Keratinocyte (primary cell): ENCODE data around the gene PLCG2. TPM values are rescaled to one million over a fixed set of nuclear protein-coding genes. Genes with fewer than 3 reads are reported as not detected.
"Not testable (repeated sequence)": the region's sequence is repeated elsewhere in the genome, so short reads cannot be mapped to it uniquely, and the experiment has no call there.

Experiments
- DNase-seq: peaks from one replicate; pipeline ENCODE4 v3.0.0-alpha.2; 2011; ENCODE audit warnings: low read depth, missing footprints, low spot score
- FAIRE-seq: peaks from 2 replicates; lab custom pipeline; 2011; peaks lifted over from hg19 to GRCh38; lab: Jason Lieb, UNC
- H2AFZ ChIP-seq: 2 replicates; pipeline ENCODE4 v1.6.0; 2012; ENCODE audit warnings: low read length, control low read depth, inconsistent platforms; ENCODE audit not compliant: control insufficient read depth
- H3K27ac ChIP-seq: 2 replicates; pipeline ENCODE4 v1.5.1; 2011; ENCODE audit warnings: low read length; ENCODE audit not compliant: control insufficient read depth, insufficient read depth
- H3K27me3 ChIP-seq: 3 replicates; pipeline ENCODE4 v1.6.0; 2011; ENCODE audit warnings: low read length; ENCODE audit not compliant: control insufficient read depth, insufficient read depth; ENCODE audit errors: extremely low read depth
- H3K36me3 ChIP-seq, 2 experiments: 2 replicates in 1 of 2; 3 replicates in 1 of 2; pipeline ENCODE4 v1.5.1; 2011; ENCODE audit warnings: low read length in 2 of 2, mild to moderate bottlenecking in 1 of 2; ENCODE audit not compliant: control insufficient read depth in 2 of 2, insufficient read depth in 2 of 2; ENCODE audit errors: extremely low read depth in 1 of 2
- H3K4me1 ChIP-seq: 3 replicates; pipeline ENCODE4 v1.5.1; 2011; ENCODE audit warnings: low read length; ENCODE audit not compliant: control insufficient read depth, insufficient read depth; ENCODE audit errors: extremely low read depth
- H3K4me2 ChIP-seq: 3 replicates; pipeline ENCODE4 v1.6.0; 2011; ENCODE audit warnings: low read depth, low read length; ENCODE audit not compliant: control insufficient read depth, insufficient read depth; ENCODE audit errors: extremely low read depth
- H3K4me3 ChIP-seq, 3 experiments: fragments of 200-600 bp in 1 of 3; sonication (generic) in 1 of 3; 2 replicates in 2 of 3; 3 replicates in 1 of 3; pipeline ENCODE4 v1.5.1; 2011 to 2016; ENCODE audit warnings: low read length in 3 of 3, mild to moderate bottlenecking in 3 of 3, control low read depth in 2 of 3, inconsistent platforms in 1 of 3, low read depth in 1 of 3, mixed read lengths in 1 of 3, mixed run types in 1 of 3, moderate library complexity in 1 of 3; ENCODE audit not compliant: control insufficient read depth in 2 of 3, insufficient read depth in 2 of 3; ENCODE audit errors: extremely low read depth in 1 of 3
- H3K79me2 ChIP-seq: 2 replicates; pipeline ENCODE4 v1.6.0; 2012; ENCODE audit warnings: low read length; ENCODE audit not compliant: control insufficient read depth, insufficient read depth
- H3K9ac ChIP-seq: 3 replicates; pipeline ENCODE4 v1.6.0; 2011; ENCODE audit warnings: low read length; ENCODE audit not compliant: control insufficient read depth, insufficient read depth; ENCODE audit errors: extremely low read depth
- H3K9me1 ChIP-seq: 3 replicates; pipeline ENCODE4 v1.6.0; 2011; ENCODE audit warnings: low read length; ENCODE audit not compliant: control insufficient read depth, insufficient read depth; ENCODE audit errors: extremely low read depth
- H3K9me3 ChIP-seq: 2 replicates; pipeline ENCODE4 v1.5.1; 2012; ENCODE audit warnings: low read depth, low read length; ENCODE audit not compliant: control insufficient read depth
- H4K20me1 ChIP-seq: 3 replicates; pipeline ENCODE4 v1.6.0; 2011; ENCODE audit warnings: low read length; ENCODE audit not compliant: control insufficient read depth, insufficient read depth; ENCODE audit errors: extremely low read depth
- EZH2 ChIP-seq: IDR thresholded peaks from one replicate; pipeline ENCODE4 v1.6.1; 2012; ENCODE audit warnings: inconsistent platforms, mild to moderate bottlenecking, low read length, moderate library complexity
- dilution Hi-C: fragments of 300-500 bp; cut with MboI; formaldehyde crosslinking; loops from one replicate; pipeline ENCODE4 v1.7.0; 2020; ENCODE audit warnings: low sequenced_read_pairs; ENCODE audit not compliant: extremely low pct_ligation_motif_present
- polyA plus RNA-seq, 5 experiments: library from polyadenylated mRNA; depleted of rRNA in 3 of 5; stranded (reverse) in 3 of 5; stranded (forward) in 1 of 5; unstranded in 1 of 5; fragments of >200 nt; gene quantifications; 1 replicate in 1 of 5; 2 replicates in 3 of 5; 3 replicates in 1 of 5; pipeline versions ENCODE4 v1.2.1 to v1.2.3, GENCODE V29; 2011 to 2012; ENCODE audit warnings: missing spikeins in 2 of 5, low read depth in 1 of 5, low replicate concordance in 1 of 5
- TF ChIP-seq, protein P1 (sequence below), 3 experiments: IDR thresholded peaks in 1 of 3; conservative IDR thresholded peaks in 1 of 3; optimal IDR thresholded peaks in 1 of 3; 2 replicates in 2 of 3; 3 replicates in 1 of 3; pipeline versions ENCODE3 to v1.5.1; 2011; ENCODE audit warnings: low read length in 3 of 3, mild to moderate bottlenecking in 3 of 3, moderate library complexity in 2 of 3, control low read depth in 1 of 3, inconsistent platforms in 1 of 3; ENCODE audit not compliant: insufficient read depth in 2 of 3; ENCODE audit errors: extremely low read depth in 1 of 3

PLCG2 gene
- polyA plus RNA-seq, 1 donor (not counting 4 experiments of a cell fraction or from before 2014, with no cell fraction given), result 3.5 TPM

GRCh38 chr16:81876273-81876900, 97.3 kb downstream of the PLCG2 start:
- dilution Hi-C loops, result no loop called here
- no peaks in the 10 kb centered on the region for H3K79me2 ChIP-seq
- FAIRE-seq, result no peak

DNA sequence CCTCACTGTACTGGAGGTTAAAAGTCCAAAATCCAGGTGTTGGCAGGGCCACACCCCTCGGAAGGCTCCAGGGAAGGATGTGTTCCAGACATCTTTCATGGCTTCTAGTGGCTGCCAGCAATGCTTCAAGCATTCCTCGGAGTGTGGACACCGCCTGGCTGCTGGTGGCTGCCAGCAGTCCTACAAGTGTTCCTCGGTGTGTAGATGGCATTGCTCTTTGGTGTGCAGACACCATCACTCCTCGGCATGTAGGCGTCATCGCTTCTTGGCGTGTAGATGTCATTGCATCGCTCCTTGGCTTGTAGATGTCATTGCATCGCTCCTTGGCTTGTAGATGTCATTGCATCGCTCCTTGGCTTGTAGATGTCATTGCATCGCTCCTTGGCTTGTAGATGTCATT, 98.4 kb downstream of the PLCG2 start:
- FAIRE-seq, H3K79me2 ChIP-seq, dilution Hi-C loops, H3K27ac ChIP-seq, H3K4me1 ChIP-seq, DNase-seq, H3K9me3 ChIP-seq, H3K4me3 ChIP-seq, H4K20me1 ChIP-seq, H3K4me2 ChIP-seq, H2AFZ ChIP-seq, H3K9ac ChIP-seq, H3K27me3 ChIP-seq, H3K9me1 ChIP-seq, H3K36me3 ChIP-seq: not testable (repeated sequence)

More at GRCh38 chr16:81876273-81876900, 97.3 kb downstream of the PLCG2 start:
- Histone ChIP-seq H3K4me3 (no peak overlapping the region), H3K4me2 (no peak overlapping the region), H3K9me3 (no peaks in the 10 kb centered on the region), H2AFZ (no peak overlapping the region), H3K36me3 (no peaks in the 10 kb centered on the region), H4K20me1 (no peaks in the 10 kb centered on the region), H3K27me3 (no peaks in the 10 kb centered on the region), H3K27ac (no peak overlapping the region), H3K9me1 (no peaks in the 10 kb centered on the region), H3K9ac (no peak overlapping the region), H3K4me1 (no peaks in the 10 kb centered on the region)
- DNase-seq, result no peak
- TF ChIP-seq, protein P1, sequence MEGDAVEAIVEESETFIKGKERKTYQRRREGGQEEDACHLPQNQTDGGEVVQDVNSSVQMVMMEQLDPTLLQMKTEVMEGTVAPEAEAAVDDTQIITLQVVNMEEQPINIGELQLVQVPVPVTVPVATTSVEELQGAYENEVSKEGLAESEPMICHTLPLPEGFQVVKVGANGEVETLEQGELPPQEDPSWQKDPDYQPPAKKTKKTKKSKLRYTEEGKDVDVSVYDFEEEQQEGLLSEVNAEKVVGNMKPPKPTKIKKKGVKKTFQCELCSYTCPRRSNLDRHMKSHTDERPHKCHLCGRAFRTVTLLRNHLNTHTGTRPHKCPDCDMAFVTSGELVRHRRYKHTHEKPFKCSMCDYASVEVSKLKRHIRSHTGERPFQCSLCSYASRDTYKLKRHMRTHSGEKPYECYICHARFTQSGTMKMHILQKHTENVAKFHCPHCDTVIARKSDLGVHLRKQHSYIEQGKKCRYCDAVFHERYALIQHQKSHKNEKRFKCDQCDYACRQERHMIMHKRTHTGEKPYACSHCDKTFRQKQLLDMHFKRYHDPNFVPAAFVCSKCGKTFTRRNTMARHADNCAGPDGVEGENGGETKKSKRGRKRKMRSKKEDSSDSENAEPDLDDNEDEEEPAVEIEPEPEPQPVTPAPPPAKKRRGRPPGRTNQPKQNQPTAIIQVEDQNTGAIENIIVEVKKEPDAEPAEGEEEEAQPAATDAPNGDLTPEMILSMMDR (optimal IDR thresholded peaks at IDR 0.05 in 1 of 3, IDR thresholded peaks at IDR 0.05 in 1 of 3, conservative IDR thresholded peaks at IDR 0.05 in 1 of 3; ENCODE audit: extremely low read depth in 1 of 3, insufficient read depth in 2 of 3, low read length in 3 of 3), result no peak
- no peak for TF ChIP-seq EZH2

DNA sequence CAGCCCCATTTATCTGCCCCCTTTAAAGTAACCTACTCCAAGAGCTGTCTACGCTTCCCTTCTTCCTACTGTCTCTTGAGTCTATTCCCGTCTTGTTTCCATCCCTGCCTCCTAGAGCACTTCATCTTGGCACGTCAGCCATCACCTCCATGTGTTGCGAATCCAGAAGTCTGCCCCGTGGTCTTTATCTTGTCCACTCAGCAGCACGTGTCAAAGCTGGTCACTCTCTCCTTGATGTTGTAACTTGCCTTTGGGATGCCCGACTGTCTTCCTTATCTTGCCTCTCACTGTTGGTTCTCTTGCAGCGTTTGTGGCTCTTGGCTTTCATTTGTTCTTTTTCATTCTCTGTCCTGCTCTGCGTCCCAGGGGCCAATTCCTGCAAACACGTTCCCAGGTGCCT, 99.4 kb downstream of the PLCG2 start:
- H2AFZ ChIP-seq, result no peak overlapping the region
- H3K4me3 ChIP-seq, result no peak overlapping the region
- dilution Hi-C loops, result no loop called here
- no peaks in the 10 kb centered on the region for H3K36me3 ChIP-seq
- no peak for FAIRE-seq
- H3K79me2 ChIP-seq, result no peaks in the 10 kb centered on the region
- no peaks in the 10 kb centered on the region for H4K20me1 ChIP-seq
- no peak overlapping the region for H3K27ac ChIP-seq
- TF ChIP-seq EZH2, result no peak
- TF ChIP-seq, protein P1 (optimal IDR thresholded peaks at IDR 0.05 in 1 of 3, IDR thresholded peaks at IDR 0.05 in 1 of 3, conservative IDR thresholded peaks at IDR 0.05 in 1 of 3; ENCODE audit: extremely low read depth in 1 of 3, insufficient read depth in 2 of 3, low read length in 3 of 3), result no peak
- H3K27me3 ChIP-seq, result no peaks in the 10 kb centered on the region
- no peak overlapping the region for H3K4me2 ChIP-seq
- H3K9me3 ChIP-seq, result no peaks in the 10 kb centered on the region
- no peaks in the 10 kb centered on the region for H3K4me1 ChIP-seq
- no peak overlapping the region for H3K9ac ChIP-seq
- no peak for DNase-seq
- no peaks in the 10 kb centered on the region for H3K9me1 ChIP-seq
